Natural killer cell treated with Interleukin-12 subunit alpha and Interleukin-12 subunit beta and Interleukin-15 and Interleukin-18, amount 100 ng/mL, for 72 hours (primary cell): ENCODE measurements around the gene AK4. TPM values are rescaled to one million over a fixed set of nuclear protein-coding genes. Genes with fewer than 3 reads are reported as not detected.
"Not testable (repeated sequence)": the region's sequence is repeated elsewhere in the genome, so short reads cannot be mapped to it uniquely, and the experiment has no call there.

Experiments used
- ATAC-seq, 2 donors: fragments of 150-1000 bp; cut with Tn5 transposase in 1 of 2; sonication (Bioruptor Pico), chemical (Tn5 transposase) in 1 of 2; 2 replicates each; pipeline ENCODE4 v1.10.0; 2021
- DNase-seq: peaks from one replicate; pipeline ENCODE4 v3.0.0; 2022; ENCODE audit warnings: low spot score
- H3K27ac Mint-ChIP-seq, 2 donors: 1 replicate in 1 of 2; 2 replicates in 1 of 2; pipeline ENCODE4 v1.8.0; 2022; ENCODE audit warnings: mixed read lengths in 2 of 2, mild to moderate bottlenecking in 1 of 2, moderate library complexity in 1 of 2
- H3K27me3 Mint-ChIP-seq, 2 donors: 1 replicate in 1 of 2; 2 replicates in 1 of 2; pipeline ENCODE4 v1.8.0; 2022; ENCODE audit warnings: mixed read lengths in 2 of 2
- H3K36me3 Mint-ChIP-seq: one replicate; pipeline ENCODE4 v1.8.0; 2022; ENCODE audit warnings: mixed read lengths
- H3K4me1 Mint-ChIP-seq, 2 donors: 1 replicate in 1 of 2; 2 replicates in 1 of 2; pipeline ENCODE4 v1.8.0; 2022; ENCODE audit warnings: low read depth in 2 of 2, mixed read lengths in 2 of 2, mild to moderate bottlenecking in 1 of 2
- H3K4me3 Mint-ChIP-seq: one replicate; pipeline ENCODE4 v1.8.0; 2022; ENCODE audit warnings: mixed read lengths
- H3K9me3 Mint-ChIP-seq: 2 replicates; pipeline ENCODE4 v1.8.0; 2022; ENCODE audit warnings: mixed read lengths
- total RNA-seq, 2 donors: library from RNA; stranded (reverse); gene quantifications; one replicate each; pipeline ENCODE4 v1.2.3, GENCODE V29; 2022

The AK4 gene
- 10 to 100 TPM; 24.4 to 87.9 TPM for total RNA-seq

- H3K9me3 Mint-ChIP-seq, H3K36me3 Mint-ChIP-seq, DNase-seq: not testable (repeated sequence)
- Mint-ChIP-seq H3K4me3 (peak within 1 kb of the TSS; percentile 78), H3K27ac (peak within 1 kb of the TSS in 1 of 2 donors; percentile 82), H3K27me3 (peaks cover 37 to 59% of the 10 kb centered on the region in 2 donors), H3K4me1 (peaks cover 8 to 16% of the 10 kb centered on the region in 2 donors)
- ATAC-seq, result peak in 1 of 2 donors; percentile 48
Measured at GRCh38 chr1:65148178-65148547, at the start of gene AK4. TSS of gene AK4 (plus strand) at chr1:65148203. CDS start at chr1:65148408, 205 bp downstream.

GRCh38 chr1:65103807-65104206, 44.2 kb upstream of the AK4 start:
- Mint-ChIP-seq H3K27ac (no peak overlapping the region), H3K27me3 (peaks cover 8 to 19% of the 10 kb centered on the region in 2 donors), H3K9me3 (peaks cover 7% of the 10 kb centered on the region), H3K36me3 (peaks cover 12% of the 10 kb centered on the region), H3K4me1 (no peaks in the 10 kb centered on the region), H3K4me3 (no peak overlapping the region)
- DNase-seq, result no peak
- ATAC-seq, result no peak

GRCh38 chr1:65104854-65105534, 43.0 kb upstream of the AK4 start:
- Mint-ChIP-seq H3K4me3 (no peak overlapping the region), H3K9me3 (peaks cover 4% of the 10 kb centered on the region), H3K27ac (no peak overlapping the region), H3K27me3 (peaks cover 12 to 26% of the 10 kb centered on the region in 2 donors), H3K36me3 (peaks cover 6% of the 10 kb centered on the region), H3K4me1 (no peaks in the 10 kb centered on the region)
- ATAC-seq (no peak), DNase-seq (no peak)

- ATAC-seq (no peak), DNase-seq (no peak)
- H3K27me3 Mint-ChIP-seq, result peaks cover 12 to 26% of the 10 kb centered on the region in 2 donors
- H3K4me1 Mint-ChIP-seq, result no peaks in the 10 kb centered on the region
- peaks cover 6% of the 10 kb centered on the region for H3K36me3 Mint-ChIP-seq
- H3K27ac Mint-ChIP-seq, result no peak overlapping the region
- no peak overlapping the region for H3K4me3 Mint-ChIP-seq
- H3K9me3 Mint-ChIP-seq, result peaks cover 4% of the 10 kb centered on the region
Measured at GRCh38 chr1:65105596-65105995, 42.4 kb upstream of the AK4 start.

- no peak for DNase-seq
- no peak for ATAC-seq
- Mint-ChIP-seq H3K36me3 (no peaks in the 10 kb centered on the region), H3K4me1 (no peaks in the 10 kb centered on the region), H3K9me3 (peaks cover 3% of the 10 kb centered on the region), H3K27me3 (peaks cover 14 to 36% of the 10 kb centered on the region in 2 donors), H3K27ac (no peak overlapping the region), H3K4me3 (no peak overlapping the region)
Measured at GRCh38 chr1:65108025-65108642, 39.9 kb upstream of the AK4 start.

- no peak overlapping the region for H3K27ac Mint-ChIP-seq
- peaks cover 14 to 38% of the 10 kb centered on the region in 2 donors for H3K27me3 Mint-ChIP-seq
Measured at GRCh38 chr1:65109487-65109886, 38.5 kb upstream of the AK4 start.

GRCh38 chr1:65112811-65113210, 35.2 kb upstream of the AK4 start:
- H3K36me3 Mint-ChIP-seq, result no peaks in the 10 kb centered on the region
- DNase-seq, result no peak
- ATAC-seq, result no peak
- peaks cover 3% of the 10 kb centered on the region for H3K9me3 Mint-ChIP-seq
- no peak overlapping the region for H3K4me3 Mint-ChIP-seq
- H3K27ac Mint-ChIP-seq, result no peak overlapping the region
- H3K4me1 Mint-ChIP-seq, result no peaks in the 10 kb centered on the region
- H3K27me3 Mint-ChIP-seq, result peaks cover 8 to 24% of the 10 kb centered on the region in 2 donors

More at GRCh38 chr1:65109487-65109886, 38.5 kb upstream of the AK4 start:
- Mint-ChIP-seq H3K9me3 (peaks cover 3% of the 10 kb centered on the region), H3K4me1 (no peaks in the 10 kb centered on the region), H3K36me3 (no peaks in the 10 kb centered on the region), H3K4me3 (no peak overlapping the region)
- no peak for DNase-seq
- ATAC-seq, result no peak

- H3K27me3 Mint-ChIP-seq, result peaks cover 8 to 24% of the 10 kb centered on the region in 2 donors
- no peak overlapping the region for H3K27ac Mint-ChIP-seq
- no peak overlapping the region for H3K4me3 Mint-ChIP-seq
- no peak for DNase-seq
- no peaks in the 10 kb centered on the region for H3K36me3 Mint-ChIP-seq
- peaks cover 3% of the 10 kb centered on the region for H3K9me3 Mint-ChIP-seq
- H3K4me1 Mint-ChIP-seq, result no peaks in the 10 kb centered on the region
- no peak for ATAC-seq
Measured at GRCh38 chr1:65113298-65113697, 34.7 kb upstream of the AK4 start.

- H3K4me1 Mint-ChIP-seq, result no peaks in the 10 kb centered on the region
- H3K27ac Mint-ChIP-seq, result no peak overlapping the region
- H3K4me3 Mint-ChIP-seq, result no peak overlapping the region
- H3K36me3 Mint-ChIP-seq, result no peaks in the 10 kb centered on the region
- ATAC-seq (no peak), DNase-seq (no peak)
- H3K27me3 Mint-ChIP-seq, result peaks cover 8 to 23% of the 10 kb centered on the region in 2 donors
- H3K9me3 Mint-ChIP-seq, result peaks cover 3% of the 10 kb centered on the region
Measured at GRCh38 chr1:65114322-65114721, 33.7 kb upstream of the AK4 start.

- H3K36me3 Mint-ChIP-seq, result no peaks in the 10 kb centered on the region
Measured at GRCh38 chr1:65119951-65120350, 28.1 kb upstream of the AK4 start.

GRCh38 chr1:65129104-65129503, 18.9 kb upstream of the AK4 start:
- not testable (repeated sequence) for H3K9me3 Mint-ChIP-seq, H3K4me1 Mint-ChIP-seq, H3K36me3 Mint-ChIP-seq, ATAC-seq, H3K4me3 Mint-ChIP-seq, H3K27ac Mint-ChIP-seq, DNase-seq
- H3K27me3 Mint-ChIP-seq, result peaks cover 11 to 27% of the 10 kb centered on the region in 2 donors

More at GRCh38 chr1:65119951-65120350, 28.1 kb upstream of the AK4 start:
- H3K4me1 Mint-ChIP-seq, result no peaks in the 10 kb centered on the region
- H3K27me3 Mint-ChIP-seq, result peaks cover 5 to 14% of the 10 kb centered on the region in 2 donors
- no peak overlapping the region for H3K4me3 Mint-ChIP-seq
- no peaks in the 10 kb centered on the region for H3K9me3 Mint-ChIP-seq
- no peak overlapping the region for H3K27ac Mint-ChIP-seq
- DNase-seq (no peak), ATAC-seq (no peak)

- ATAC-seq (no peak), DNase-seq (no peak)
- no peak overlapping the region for H3K4me3 Mint-ChIP-seq
- no peaks in the 10 kb centered on the region for H3K36me3 Mint-ChIP-seq
- H3K4me1 Mint-ChIP-seq, result no peaks in the 10 kb centered on the region
- no peak overlapping the region for H3K27ac Mint-ChIP-seq
- peaks cover 14 to 22% of the 10 kb centered on the region in 2 donors for H3K27me3 Mint-ChIP-seq
- no peaks in the 10 kb centered on the region for H3K9me3 Mint-ChIP-seq
Measured at GRCh38 chr1:65138524-65138923, 9.5 kb upstream of the AK4 start.

- H3K27me3 Mint-ChIP-seq, result peaks cover 19 to 32% of the 10 kb centered on the region in 2 donors
- H3K9me3 Mint-ChIP-seq, H3K36me3 Mint-ChIP-seq, ATAC-seq, H3K4me3 Mint-ChIP-seq, H3K4me1 Mint-ChIP-seq, DNase-seq, H3K27ac Mint-ChIP-seq: not testable (repeated sequence)
Measured at GRCh38 chr1:65139793-65140192, 8.2 kb upstream of the AK4 start.

- Mint-ChIP-seq H3K36me3 (no peaks in the 10 kb centered on the region), H3K4me3 (no peak overlapping the region), H3K27ac (no peak overlapping the region), H3K27me3 (peaks cover 31 to 48% of the 10 kb centered on the region in 2 donors), H3K9me3 (no peaks in the 10 kb centered on the region), H3K4me1 (no peaks in the 10 kb centered on the region)
- ATAC-seq, result no peak
- no peak for DNase-seq
Measured at GRCh38 chr1:65141394-65141793, 6.6 kb upstream of the AK4 start.
